DOHH2 (cell line): Measurements from ENCODE around the gene MYCN.

Source experiments
- EZH2phosphoT487 ChIP-seq: fragments of 200-600 bp; sonication (generic); IDR thresholded peaks from 2 replicates; pipeline ENCODE4 v1.6.1; 2017; ENCODE audit warnings: borderline replicate concordance, mild to moderate bottlenecking, antibody characterized with exemption, low read length, moderate library complexity, mixed read lengths
- TF ChIP-seq, protein P1 (sequence below): fragments of 200-600 bp; sonication (generic); IDR thresholded peaks from one replicate; pipeline ENCODE4 v1.5.1; 2014; ENCODE audit warnings: antibody characterized with exemption, mild to moderate bottlenecking, low read depth, low read length; ENCODE audit not compliant: poor library complexity, severe bottlenecking

DNA sequence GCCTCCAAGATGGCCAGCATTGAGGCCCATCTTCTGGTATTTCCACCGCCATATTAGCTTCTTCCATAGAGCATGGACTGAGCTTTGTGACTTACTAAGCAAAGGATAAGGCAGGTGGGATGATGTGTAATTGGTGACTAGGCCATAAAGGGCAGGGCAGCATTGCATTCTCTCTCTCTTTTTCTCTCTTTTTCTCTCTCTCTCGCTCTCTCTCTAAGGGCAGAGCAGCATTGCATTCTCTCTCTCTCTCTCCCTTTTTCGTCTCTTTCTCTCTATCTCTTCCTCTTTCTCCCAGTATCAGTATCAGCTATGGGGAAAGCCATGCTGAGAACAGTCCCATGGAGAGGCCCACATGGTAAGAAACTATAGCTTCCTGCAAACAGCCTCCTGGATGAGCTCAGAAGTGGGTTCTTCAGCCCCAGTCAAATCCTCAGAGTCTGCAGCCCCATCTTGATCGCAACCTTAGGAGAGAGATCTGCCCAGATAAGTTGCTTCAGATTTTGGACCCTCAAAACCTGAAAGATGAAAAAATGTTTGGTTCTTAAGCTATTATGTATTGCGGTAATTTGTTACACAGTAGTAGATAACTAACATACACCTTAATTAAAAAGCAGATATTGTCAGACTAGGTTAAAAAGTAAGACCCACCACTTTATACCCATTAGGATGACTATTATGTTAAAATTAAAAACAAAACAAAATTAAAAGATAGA, 39.1 kb upstream of the MYCN start:
- TF ChIP-seq, protein P1, sequence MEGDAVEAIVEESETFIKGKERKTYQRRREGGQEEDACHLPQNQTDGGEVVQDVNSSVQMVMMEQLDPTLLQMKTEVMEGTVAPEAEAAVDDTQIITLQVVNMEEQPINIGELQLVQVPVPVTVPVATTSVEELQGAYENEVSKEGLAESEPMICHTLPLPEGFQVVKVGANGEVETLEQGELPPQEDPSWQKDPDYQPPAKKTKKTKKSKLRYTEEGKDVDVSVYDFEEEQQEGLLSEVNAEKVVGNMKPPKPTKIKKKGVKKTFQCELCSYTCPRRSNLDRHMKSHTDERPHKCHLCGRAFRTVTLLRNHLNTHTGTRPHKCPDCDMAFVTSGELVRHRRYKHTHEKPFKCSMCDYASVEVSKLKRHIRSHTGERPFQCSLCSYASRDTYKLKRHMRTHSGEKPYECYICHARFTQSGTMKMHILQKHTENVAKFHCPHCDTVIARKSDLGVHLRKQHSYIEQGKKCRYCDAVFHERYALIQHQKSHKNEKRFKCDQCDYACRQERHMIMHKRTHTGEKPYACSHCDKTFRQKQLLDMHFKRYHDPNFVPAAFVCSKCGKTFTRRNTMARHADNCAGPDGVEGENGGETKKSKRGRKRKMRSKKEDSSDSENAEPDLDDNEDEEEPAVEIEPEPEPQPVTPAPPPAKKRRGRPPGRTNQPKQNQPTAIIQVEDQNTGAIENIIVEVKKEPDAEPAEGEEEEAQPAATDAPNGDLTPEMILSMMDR = no peak
- no peak for TF ChIP-seq EZH2phosphoT487
